A172 (cell line): Measurements from ENCODE around the gene HTT-AS. TPM values are rescaled to one million over a fixed set of nuclear protein-coding genes. Genes with fewer than 3 reads are reported as not detected.
A peak's percentile ranks its signal among the peaks of the same experiment; 100 is the strongest.

Experiments
- DNase-seq: peaks from one replicate; pipeline ENCODE4 v3.0.0-alpha.2; 2015; ENCODE audit warnings: low spot score
- total RNA-seq: library from RNA; depleted of rRNA; stranded (reverse); fragments of >200 nt; shearing (Covaris generic); gene quantifications from 2 replicates; pipeline ENCODE4 v1.2.3, GENCODE V29; 2014

HTT-AS gene
- total RNA-seq, 1 experiment from 2014 or later, result not detected

DNA sequence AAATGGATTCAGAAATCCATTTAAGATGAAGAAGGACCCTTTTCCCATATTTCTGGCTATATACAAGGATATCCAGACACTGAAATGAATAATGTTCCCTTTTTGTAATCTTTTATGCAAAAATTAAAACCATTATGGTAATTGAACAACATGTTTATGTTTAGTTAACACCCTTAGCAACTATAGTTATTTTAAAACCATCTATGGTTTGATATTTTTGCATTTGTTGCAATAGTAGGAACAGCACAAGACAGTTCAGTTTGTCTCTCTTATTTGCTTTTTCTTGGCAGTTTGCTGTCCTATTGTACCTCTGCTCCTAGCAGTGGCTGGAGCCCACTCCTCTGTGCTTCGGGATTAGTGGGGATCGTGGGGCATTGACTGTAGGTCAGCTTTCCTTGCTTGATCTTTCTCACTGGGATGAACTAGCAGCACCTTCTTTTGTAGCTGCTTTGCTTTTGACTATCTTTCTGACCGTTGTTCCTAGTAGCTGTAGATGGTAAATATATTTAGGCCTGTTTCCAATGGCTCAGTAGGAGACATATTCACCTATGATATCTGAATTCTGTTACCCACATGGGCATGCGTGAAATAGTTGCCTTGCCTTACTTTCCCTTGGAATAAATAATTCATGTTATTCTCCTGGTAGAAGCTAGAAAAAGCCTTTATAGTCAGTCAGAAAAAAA is 12.9 kb upstream of the HTT-AS start:
- no peak for DNase-seq

DNA sequence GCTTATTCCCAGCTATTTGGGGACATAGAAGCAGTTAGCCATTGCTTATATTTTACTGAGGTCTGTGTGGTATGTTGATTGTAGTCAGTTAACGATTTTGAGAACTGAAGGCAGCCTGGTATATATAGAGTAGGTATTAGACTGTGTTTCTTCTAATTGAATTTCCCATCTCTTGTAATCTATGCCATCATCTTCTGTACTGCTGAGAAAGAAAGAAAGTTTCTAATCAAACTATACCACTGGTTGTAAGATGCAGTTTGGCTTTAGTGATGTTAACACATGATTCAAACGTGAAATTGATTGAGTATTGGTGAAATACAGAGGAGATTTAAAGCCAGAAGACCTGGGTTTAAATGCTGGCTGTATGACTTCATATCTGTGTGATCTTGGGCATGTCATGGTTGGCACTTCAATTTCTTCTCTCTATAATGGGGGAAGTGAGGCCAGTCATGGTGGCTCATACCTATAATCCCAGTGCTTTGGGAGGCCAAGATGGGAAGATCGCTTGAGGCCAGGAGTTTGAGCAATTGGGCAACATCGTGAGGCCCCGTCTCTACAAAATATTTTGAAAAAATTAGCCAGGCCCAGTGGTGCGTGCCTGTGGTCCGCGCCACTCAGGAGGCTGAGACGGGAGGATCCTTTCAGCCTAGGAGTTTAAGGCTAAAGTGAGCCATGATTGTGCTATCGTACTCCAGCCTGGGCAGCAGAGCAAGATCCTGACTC is 11.8 kb upstream of the HTT-AS start:
- no peak for DNase-seq

DNA sequence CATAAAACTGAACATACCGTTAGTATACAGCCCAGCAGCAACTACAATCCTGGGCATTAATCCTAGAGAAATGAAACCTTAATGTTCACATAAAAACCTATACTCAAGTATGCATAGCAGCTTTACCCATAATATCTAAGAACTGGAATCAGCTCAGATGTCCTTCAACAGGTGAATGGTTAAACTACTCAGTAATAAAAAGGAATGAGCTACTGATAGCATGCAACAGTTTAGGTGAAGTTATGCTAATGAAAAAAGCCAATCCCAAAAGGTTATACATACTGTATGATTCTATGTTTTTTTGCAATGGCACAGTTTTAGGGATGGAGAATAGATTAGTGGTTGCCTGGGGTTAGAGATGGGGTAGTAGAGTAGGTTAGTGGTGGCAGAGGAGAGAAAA is 9.4 kb upstream of the HTT-AS start:
- no peak for DNase-seq

DNA sequence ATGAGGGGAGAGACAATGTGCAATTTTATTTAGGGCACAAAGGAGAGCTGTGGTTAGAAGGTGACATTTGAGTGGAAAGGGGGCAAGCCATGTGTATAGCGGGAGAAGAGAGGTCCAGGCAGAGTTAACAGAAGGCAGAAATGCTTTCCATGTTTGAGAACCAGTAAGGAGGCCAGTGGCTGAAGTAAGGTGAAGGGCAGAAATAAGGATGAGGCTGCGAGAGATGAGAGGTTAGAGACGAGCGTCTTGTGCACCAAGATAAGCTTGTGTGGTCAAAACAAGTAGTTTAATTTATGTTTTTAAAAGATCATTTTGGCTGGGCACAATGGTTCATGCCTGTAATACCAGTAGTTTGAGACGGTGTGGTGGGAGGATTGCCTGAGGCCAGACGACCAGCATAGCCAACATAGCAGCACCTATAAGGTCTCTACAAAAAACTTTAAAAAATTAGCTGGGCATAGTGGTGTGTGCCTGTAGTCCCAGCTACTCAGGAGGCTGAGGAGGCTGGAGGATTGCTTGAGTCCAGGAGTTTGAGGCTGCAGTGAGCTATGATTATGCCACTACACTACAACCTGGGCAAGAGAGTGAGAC is 8.7 kb upstream of the HTT-AS start:
- DNase-seq, result no peak

DNA sequence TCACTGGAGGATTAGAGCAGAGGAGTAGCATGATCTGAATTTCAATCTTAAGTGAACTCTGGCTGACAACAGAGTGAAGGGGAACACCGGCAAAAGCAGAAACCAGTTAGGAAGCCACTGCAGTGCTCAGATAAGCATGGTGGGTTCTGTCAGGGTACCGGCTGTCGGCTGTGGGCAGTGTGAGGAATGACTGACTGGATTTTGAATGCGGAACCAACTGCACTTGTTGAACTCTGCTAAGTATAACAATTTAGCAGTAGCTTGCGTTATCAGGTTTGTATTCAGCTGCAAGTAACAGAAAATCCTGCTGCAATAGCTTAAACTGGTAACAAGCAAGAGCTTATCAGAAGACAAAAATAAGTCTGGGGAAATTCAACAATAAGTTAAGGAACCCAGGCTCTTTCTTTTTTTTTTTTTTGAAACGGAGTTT is 5.4 kb upstream of the HTT-AS start:
- DNase-seq, result no peak

DNA sequence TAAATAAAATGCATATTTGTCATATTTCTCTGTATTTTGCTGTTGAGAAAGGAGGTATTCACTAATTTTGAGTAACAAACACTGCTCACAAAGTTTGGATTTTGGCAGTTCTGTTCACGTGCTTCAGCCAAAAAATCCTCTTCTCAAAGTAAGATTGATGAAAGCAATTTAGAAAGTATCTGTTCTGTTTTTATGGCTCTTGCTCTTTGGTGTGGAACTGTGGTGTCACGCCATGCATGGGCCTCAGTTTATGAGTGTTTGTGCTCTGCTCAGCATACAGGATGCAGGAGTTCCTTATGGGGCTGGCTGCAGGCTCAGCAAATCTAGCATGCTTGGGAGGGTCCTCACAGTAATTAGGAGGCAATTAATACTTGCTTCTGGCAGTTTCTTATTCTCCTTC is 3.5 kb upstream of the HTT-AS start:
- DNase-seq, result no peak

DNA sequence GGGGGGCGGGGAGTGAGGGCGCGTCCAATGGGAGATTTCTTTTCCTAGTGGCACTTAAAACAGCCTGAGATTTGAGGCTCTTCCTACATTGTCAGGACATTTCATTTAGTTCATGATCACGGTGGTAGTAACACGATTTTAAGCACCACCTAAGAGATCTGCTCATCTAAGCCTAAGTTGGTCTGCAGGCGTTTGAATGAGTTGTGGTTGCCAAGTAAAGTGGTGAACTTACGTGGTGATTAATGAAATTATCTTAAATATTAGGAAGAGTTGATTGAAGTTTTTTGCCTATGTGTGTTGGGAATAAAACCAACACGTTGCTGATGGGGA is 1.3 kb upstream of the HTT-AS start:
- DNase-seq, result no peak

DNA sequence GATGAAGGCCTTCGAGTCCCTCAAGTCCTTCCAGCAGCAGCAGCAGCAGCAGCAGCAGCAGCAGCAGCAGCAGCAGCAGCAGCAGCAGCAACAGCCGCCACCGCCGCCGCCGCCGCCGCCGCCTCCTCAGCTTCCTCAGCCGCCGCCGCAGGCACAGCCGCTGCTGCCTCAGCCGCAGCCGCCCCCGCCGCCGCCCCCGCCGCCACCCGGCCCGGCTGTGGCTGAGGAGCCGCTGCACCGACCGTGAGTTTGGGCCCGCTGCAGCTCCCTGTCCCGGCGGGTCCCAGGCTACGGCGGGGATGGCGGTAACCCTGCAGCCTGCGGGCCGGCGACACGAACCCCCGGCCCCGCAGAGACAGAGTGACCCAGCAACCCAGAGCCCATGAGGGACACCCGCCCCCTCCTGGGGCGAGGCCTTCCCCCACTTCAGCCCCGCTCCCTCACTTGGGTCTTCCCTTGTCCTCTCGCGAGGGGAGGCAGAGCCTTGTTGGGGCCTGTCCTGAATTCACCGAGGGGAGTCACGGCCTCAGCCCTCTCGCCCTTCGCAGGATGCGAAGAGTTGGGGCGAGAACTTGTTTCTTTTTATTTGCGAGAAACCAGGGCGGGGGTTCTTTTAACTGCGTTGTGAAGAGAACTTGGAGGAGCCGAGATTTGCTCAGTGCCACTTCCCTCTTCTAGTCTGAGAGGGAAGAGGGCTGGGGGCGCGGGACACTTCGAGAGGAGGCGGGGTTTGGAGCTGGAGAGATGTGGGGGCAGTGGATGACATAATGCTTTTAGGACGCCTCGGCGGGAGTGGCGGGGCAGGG is 711 bp upstream of the HTT-AS start:
- peak; percentile 56 for DNase-seq

DNA sequence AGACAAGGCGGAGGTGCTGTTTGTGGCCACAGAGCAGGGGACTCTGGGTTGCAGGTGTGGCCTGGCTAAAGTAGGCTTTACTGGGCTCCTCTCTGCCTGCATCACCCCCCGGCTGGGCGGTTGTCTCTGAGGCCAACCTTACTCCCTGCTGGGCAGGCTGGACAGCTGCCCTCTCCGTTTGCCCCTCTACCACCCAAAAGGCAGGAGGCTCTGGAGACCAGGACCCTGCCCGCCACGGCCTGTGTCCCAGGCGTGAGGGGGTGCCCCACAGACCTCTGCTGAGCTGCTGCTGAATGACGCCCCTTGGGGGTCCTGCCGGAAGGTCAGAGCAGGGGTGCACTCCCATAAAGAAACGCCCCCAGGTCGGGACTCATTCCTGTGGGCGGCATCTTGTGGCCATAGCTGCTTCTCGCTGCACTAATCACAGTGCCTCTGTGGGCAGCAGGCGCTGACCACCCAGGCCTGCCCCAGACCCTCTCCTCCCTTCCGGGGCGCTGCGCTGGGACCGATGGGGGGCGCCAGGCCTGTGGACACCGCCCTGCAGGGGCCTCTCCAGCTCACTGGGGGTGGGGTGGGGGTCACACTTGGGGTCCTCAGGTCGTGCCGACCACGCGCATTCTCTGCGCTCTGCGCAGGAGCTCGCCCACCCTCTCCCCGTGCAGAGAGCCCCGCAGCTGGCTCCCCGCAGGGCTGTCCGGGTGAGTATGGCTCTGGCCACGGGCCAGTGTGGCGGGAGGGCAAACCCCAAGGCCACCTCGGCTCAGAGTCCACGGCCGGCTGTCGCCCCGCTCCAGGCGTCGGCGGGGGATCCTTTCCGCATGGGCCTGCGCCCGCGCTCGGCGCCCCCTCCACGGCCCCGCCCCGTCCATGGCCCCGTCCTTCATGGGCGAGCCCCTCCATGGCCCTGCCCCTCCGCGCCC is 920 bp downstream of the HTT-AS start:
- DNase-seq, result no peak

DNA sequence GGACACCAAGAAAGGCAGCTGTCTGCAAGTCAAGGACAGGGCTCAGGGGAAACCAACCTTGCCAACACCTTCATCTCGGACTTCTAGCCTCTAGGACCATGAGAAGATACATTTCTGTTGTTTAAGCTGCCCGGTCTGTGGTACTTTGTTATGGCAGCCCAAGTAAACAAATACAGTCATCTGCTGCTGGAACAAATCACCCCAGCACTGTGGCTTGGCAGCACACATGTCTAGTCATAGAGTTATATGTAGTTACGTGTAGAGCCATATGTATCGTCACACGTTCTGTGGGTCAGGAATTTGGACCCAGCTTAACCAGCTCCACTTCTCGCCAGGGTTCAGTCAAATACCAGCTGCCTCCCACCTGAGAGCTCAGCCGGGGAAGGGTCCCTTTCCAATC is 2.5 kb downstream of the HTT-AS start:
- no peak for DNase-seq

DNA sequence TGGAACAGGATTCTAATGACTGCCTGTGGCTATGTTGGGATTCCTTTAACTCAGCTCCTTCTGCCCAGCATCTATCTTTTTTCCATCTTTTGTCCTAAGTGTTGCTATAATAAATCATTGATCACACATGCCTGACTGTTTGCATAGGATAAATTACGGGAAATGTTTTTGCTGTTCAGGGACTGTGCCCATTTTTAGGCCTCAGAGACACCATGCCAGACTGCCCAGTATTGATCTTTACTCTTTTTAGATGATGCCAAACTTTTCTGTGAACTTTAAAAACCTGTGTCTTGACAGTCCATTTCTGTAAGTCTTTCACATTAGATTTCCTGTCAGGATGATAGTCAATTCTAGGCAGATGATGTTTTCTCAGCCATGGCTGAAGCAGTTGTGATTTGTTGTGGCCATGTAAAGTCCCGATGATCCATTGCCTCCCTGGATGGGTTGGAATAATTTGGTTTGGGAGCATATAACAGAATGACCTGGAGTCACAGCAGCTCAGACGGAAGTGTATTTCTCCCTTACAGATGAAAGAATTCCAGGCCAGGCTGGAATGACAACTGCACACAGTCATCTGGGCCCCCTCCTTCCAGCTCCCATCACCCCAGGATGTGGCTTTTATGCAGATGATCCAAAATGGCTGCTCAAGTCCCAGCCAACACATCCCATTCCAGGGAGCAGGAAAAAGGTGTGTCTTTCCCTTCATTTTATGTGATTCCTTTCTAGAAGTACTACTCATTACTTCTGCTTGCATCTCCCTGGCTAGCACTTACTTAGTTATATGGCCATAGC is 3.4 kb downstream of the HTT-AS start:
- peak; percentile 48 for DNase-seq

DNA sequence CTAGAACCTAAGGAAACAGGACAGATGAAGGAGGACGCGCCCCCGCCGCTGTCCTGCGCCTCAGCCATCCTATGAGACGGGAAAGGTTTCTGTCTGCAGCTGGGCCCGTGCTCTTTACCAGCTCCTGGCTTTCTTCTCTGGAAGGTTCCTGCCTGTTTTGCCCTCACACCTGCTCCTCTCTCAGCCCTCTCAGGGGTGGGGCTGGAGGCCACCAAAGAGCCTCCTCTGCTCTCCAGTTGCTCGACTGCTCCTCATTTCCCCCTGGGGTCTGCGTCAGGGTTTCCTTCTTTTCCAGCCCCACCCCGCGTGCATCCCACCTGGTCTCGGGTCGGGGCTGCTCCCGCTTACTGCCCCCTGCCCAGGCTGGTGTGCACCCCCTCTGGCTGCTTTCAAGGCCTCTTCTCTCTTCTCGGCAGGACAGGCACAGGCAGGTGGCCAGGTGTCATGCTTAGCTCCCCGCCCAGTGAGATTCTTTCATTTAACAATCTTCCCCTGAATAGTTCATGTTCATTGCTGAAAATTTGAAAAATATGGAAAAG is 4.6 kb downstream of the HTT-AS start:
- DNase-seq, result no peak

DNA sequence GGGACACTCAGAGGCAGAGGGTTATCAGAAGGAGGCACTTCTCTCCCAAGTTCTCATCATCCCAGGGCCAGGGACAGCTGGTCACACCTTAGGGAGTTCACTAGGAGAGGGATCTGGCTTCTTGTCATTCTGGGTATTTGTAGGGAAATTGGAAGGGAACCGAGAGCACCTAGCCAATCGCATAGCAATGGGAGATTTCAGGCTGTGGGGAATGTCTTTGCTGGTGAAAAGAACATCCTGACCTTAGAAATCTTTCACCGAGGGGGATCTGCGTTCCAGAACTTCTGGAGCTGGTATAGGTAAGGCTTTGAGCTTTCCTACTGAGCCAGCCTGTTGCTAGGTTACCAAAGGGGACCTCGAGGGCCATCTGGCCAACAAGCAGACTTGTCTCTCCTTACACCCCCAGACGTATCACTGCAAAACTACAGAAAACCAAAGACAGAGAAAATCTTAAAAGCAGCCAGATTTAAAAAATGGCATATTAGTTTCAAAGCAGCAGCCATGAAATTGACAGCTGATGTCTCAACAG is 6.8 kb downstream of the HTT-AS start:
- DNase-seq, result no peak

DNA sequence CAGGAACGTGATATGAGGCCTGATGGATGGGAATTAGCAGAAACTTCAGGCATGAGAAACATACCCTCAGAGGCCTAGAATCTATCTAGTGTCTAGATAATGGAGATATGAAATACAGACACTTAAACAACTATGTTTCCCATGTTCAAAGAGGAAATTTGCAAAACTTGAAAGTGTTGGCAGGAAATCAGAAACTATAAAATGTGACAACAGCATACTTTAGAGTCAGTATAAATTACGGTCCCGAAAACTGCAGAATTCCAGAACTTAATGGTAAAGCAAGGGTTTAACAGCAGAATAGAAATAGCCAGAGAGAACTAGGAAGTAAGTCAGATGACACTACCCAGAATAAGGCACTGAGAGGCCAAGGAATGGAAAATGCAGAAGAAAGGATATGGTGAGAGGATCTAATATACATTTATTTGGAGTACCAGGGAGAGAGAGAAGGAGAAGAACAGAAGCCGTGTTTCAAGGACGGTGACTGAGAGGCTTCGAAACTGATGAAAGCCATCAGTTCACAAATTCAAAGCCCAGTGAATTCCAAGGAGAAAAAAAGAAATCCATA is 7.4 kb downstream of the HTT-AS start:
- no peak for DNase-seq

DNA sequence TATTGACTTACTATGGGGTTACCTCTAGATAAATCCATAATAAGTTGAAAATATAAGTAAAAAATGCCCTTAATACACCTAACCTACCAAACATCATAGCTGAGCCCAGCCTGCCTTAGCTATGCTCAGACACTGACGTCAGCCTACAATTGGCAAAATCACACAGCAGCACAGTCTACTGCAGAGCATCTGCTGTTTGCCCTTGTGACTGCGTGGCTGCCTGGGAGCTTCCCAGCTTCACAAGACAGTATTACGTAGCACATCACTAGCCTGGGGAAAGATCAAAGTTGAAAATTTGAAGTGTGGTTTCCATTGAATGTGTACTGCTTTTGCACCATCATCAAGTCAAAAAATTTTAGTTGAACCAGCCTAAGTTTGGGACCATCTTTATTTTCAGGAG is 8.8 kb downstream of the HTT-AS start:
- no peak for DNase-seq

DNA sequence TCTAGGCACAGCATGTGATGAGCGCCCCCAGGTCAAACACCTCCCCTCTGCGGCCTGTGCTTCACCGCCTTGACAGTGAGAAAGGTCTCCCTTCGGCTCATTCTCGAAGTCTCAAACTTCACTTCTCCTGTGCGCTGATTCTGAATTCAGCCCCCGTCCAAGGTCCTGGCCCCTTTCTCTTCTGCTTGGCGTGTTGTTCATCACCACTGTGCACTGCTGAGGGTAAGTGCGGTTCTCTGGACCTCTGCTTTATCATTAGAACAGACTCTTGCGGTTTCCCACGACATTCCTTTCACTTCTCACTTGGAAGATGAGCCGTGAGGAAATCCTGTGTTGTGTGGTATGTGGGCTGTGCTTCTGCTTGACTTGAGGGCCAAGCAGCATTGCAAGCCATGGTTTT is 11.9 kb downstream of the HTT-AS start:
- peak; percentile 43 for DNase-seq

DNA sequence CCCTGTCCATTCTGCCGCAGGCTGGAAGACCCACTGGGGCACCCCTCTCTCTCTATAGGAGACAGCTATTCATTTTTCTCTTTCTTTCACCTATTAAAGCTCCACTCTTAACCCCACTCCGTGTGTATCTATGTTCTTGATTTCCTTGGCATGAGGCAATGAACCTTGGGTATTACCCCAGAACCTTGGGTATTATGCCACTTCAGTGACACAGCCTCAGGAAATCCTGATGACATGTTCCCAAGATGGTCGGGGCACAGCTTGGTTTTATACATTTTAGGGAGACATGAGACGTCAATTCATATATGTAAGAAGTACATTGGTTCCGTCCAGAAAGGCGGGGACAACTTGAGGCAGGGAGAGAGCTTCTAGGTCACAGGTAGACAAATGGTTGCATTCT is 13.4 kb downstream of the HTT-AS start:
- no peak for DNase-seq

DNA sequence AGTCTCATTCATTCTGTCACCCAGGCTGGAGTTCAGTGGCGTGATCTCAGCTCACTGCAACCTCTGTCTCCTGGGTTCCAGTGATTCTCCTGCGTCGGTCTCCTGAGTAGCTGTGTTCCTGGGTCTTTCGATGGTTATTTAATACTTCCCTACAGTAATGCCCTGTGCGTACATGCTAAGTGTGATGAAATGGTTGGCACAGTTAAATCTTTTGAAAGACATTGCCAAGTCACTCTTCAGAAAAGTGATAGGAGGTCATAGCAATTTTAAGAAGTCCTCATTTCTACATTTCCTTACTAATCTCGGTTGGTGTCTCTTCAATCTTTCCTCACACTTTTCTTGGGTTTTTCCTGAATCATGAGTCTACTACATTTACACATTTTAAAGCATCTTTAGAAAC is 14.4 kb downstream of the HTT-AS start:
- DNase-seq, result no peak

DNA sequence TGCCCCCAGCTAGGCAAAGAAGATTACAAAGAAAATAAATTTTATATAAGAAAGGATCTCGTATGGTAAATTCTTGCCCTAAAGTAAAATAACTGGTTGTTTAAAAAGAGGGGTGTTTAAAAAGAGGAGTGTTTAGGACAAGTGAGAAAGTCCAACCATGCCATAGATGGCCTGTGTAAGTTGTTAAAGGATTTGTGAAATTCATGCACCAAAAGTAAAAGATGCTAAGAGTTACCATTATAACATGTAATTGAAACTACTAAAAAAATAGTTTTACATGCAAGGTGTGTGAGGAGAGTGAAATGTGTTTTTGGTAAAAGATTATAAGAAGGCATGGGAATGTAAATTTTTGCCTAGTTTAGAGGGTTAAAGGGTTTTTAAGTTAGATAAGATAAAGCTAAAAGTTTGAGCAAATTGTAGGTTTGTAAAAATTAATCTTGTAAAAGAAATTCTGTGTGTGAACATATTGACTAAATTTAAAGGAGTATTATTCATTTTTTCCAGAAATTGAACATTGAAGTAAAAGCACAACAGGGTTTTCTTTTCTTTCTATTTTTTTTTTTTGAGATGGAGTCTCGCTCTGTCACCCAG is 20.1 kb downstream of the HTT-AS start:
- DNase-seq, result no peak
